H1 (cell line): ENCODE measurements around the gene TMEM187. TPM values are rescaled to one million over a fixed set of nuclear protein-coding genes. Genes with fewer than 3 reads are reported as not detected.

Source experiments
- CTCF ChIA-PET: fragments of 300-600 bp; sonication (Branson Sonifier 250); formaldehyde crosslinking; loops from one replicate; lab custom pipeline; 2021; ENCODE audit not compliant: partially characterized antibody; lab: Charles Lee
- POLR2A ChIA-PET: fragments of 300-600 bp; sonication (Branson Sonifier 250); formaldehyde crosslinking; loops from one replicate; lab custom pipeline; 2021; ENCODE audit warnings: inconsistent platforms; ENCODE audit not compliant: partially characterized antibody; lab: Charles Lee
- DNase-seq, 2 experiments: peaks; one replicate each; pipeline versions ENCODE4 v3.0.0 to v3.0.0-alpha.2; 2010 to 2022; ENCODE audit warnings: low spot score in 2 of 2, low read depth in 1 of 2, mixed read lengths in 1 of 2
- FAIRE-seq: peaks from 2 replicates; lab custom pipeline; 2011; peaks lifted over from hg19 to GRCh38; lab: Jason Lieb, UNC
- H2AFZ ChIP-seq: 2 replicates; pipeline ENCODE4 v1.8.1; 2012; ENCODE audit warnings: low read length, inconsistent platforms
- H2AK5ac ChIP-seq: 2 replicates; pipeline ENCODE4 v1.6.1; 2013; ENCODE audit warnings: low read depth, low read length
- H2BK120ac ChIP-seq: replicated peaks from 2 replicates; pipeline ENCODE3; 2013; ENCODE audit warnings: low read depth, low read length, inconsistent platforms
- H2BK12ac ChIP-seq: 2 replicates; pipeline ENCODE4 v1.6.1; 2013; ENCODE audit warnings: low read depth, low read length
- H2BK15ac ChIP-seq: 2 replicates; pipeline ENCODE4 v1.6.1; 2013; ENCODE audit warnings: low read length
- H2BK20ac ChIP-seq: 2 replicates; pipeline ENCODE4 v1.6.1; 2013; ENCODE audit warnings: low read length
- H2BK5ac ChIP-seq: 2 replicates; pipeline ENCODE4 v1.6.1; 2013; ENCODE audit warnings: low read depth, low read length
- H3K14ac ChIP-seq: 2 replicates; pipeline ENCODE4 v1.6.1; 2013; ENCODE audit warnings: inconsistent platforms; ENCODE audit not compliant: insufficient read length
- H3K18ac ChIP-seq: 2 replicates; pipeline ENCODE4 v1.6.1; 2013; ENCODE audit warnings: low read length; ENCODE audit errors: extremely low read depth
- H3K23ac ChIP-seq: 2 replicates; pipeline ENCODE4 v1.6.1; 2013; ENCODE audit warnings: inconsistent platforms; ENCODE audit not compliant: insufficient read length
- H3K23me2 ChIP-seq: 2 replicates; pipeline ENCODE4 v1.6.1; 2013; ENCODE audit warnings: low read depth, low read length
- H3K27ac ChIP-seq: 2 replicates; pipeline ENCODE4 v1.6.1; 2011; ENCODE audit warnings: low read depth, low read length, inconsistent platforms
- H3K27me3 ChIP-seq, 4 experiments: replicated peaks in 1 of 4; 1 replicate in 1 of 4; 2 replicates in 3 of 4; pipeline versions ENCODE4 v1.6.1 to v1.8.1; 2011 to 2013; ENCODE audit warnings: low read length in 3 of 4, mild to moderate bottlenecking in 3 of 4, inconsistent platforms in 2 of 4, mixed read lengths in 2 of 4, moderate library complexity in 1 of 4; ENCODE audit not compliant: control insufficient read depth in 3 of 4, insufficient read depth in 3 of 4; ENCODE audit errors: extremely low read depth in 1 of 4
- H3K36me3 ChIP-seq, 4 experiments: 2 replicates each; pipeline versions ENCODE4 v1.6.1 to v1.8.1; 2011 to 2013; ENCODE audit warnings: mild to moderate bottlenecking in 4 of 4, low read length in 3 of 4, moderate library complexity in 2 of 4, control low read depth in 1 of 4, inconsistent platforms in 1 of 4; ENCODE audit not compliant: insufficient read depth in 4 of 4, control insufficient read depth in 2 of 4
- H3K4ac ChIP-seq: replicated peaks from 2 replicates; pipeline ENCODE3; 2013; ENCODE audit warnings: low read length, low read depth, mixed read lengths, inconsistent platforms; ENCODE audit not compliant: insufficient read length
- H3K4me1 ChIP-seq, 4 experiments: replicated peaks in 1 of 4; 1 replicate in 1 of 4; 2 replicates in 3 of 4; pipeline versions ENCODE4 v1.6.1 to v1.8.1; 2011 to 2013; ENCODE audit warnings: low read length in 3 of 4, inconsistent platforms in 2 of 4, mixed read lengths in 1 of 4; ENCODE audit not compliant: insufficient read depth in 4 of 4, control insufficient read depth in 3 of 4
- H3K4me2 ChIP-seq, 2 experiments: 2 replicates each; pipeline versions ENCODE4 v1.6.1 to v1.8.1; 2011 to 2013; ENCODE audit warnings: low read depth in 2 of 2, low read length in 2 of 2, control low read depth in 1 of 2, inconsistent platforms in 1 of 2, mild to moderate bottlenecking in 1 of 2; ENCODE audit not compliant: insufficient read depth in 1 of 2
- H3K4me3 ChIP-seq, 4 experiments: fragments of 200-600, 300-600 bp in 1 of 4; sonication (generic), shearing (Covaris generic), sonication (Bioruptor Twin) in 1 of 4; 2 replicates each; pipeline versions ENCODE4 v1.5.1 to v1.8.1; 2011 to 2016; ENCODE audit warnings: low read length in 4 of 4, low read depth in 3 of 4, control low read depth in 2 of 4, inconsistent platforms in 2 of 4, mild to moderate bottlenecking in 2 of 4, mixed read lengths in 1 of 4, moderate library complexity in 1 of 4; ENCODE audit not compliant: insufficient read depth in 2 of 4; ENCODE audit errors: extremely low read depth in 1 of 4
- H3K56ac ChIP-seq: replicated peaks from 2 replicates; pipeline ENCODE3; 2013; ENCODE audit warnings: low read depth, mild to moderate bottlenecking, mixed read lengths, low read length, inconsistent platforms; ENCODE audit not compliant: insufficient read length
- H3K79me1 ChIP-seq: 2 replicates; pipeline ENCODE4 v1.6.1; 2013; ENCODE audit warnings: low read depth, low read length, control low read depth
- H3K79me2 ChIP-seq, 2 experiments: 2 replicates each; pipeline versions ENCODE4 v1.6.1 to v1.8.1; 2012 to 2013; ENCODE audit warnings: low read length in 2 of 2, mild to moderate bottlenecking in 2 of 2, inconsistent platforms in 1 of 2; ENCODE audit not compliant: insufficient read depth in 2 of 2, control insufficient read depth in 1 of 2
- H3K9ac ChIP-seq, 4 experiments: replicated peaks in 1 of 4; 1 replicate in 1 of 4; 2 replicates in 3 of 4; pipeline versions ENCODE4 v1.6.1 to v1.8.1; 2011 to 2013; ENCODE audit warnings: low read depth in 3 of 4, low read length in 3 of 4, control low read depth in 2 of 4, mild to moderate bottlenecking in 2 of 4, moderate library complexity in 2 of 4, inconsistent platforms in 1 of 4; ENCODE audit errors: extremely low read depth in 1 of 4
- H3K9me3 ChIP-seq, 2 experiments: 2 replicates each; pipeline versions ENCODE4 v1.6.1 to v1.8.1; 2012 to 2013; ENCODE audit warnings: mild to moderate bottlenecking in 2 of 2, moderate library complexity in 2 of 2, control low read depth in 1 of 2, inconsistent platforms in 1 of 2, low read depth in 1 of 2, low read length in 1 of 2, mixed read lengths in 1 of 2; ENCODE audit not compliant: insufficient read depth in 2 of 2
- H4K20me1 ChIP-seq, 2 experiments: replicated peaks in 1 of 2; 2 replicates each; pipeline versions ENCODE3 to v1.8.1; 2011 to 2013; ENCODE audit warnings: inconsistent platforms in 2 of 2, low read length in 2 of 2, mild to moderate bottlenecking in 1 of 2; ENCODE audit not compliant: insufficient read depth in 2 of 2, control insufficient read depth in 1 of 2
- H4K5ac ChIP-seq: 2 replicates; pipeline ENCODE4 v1.6.1; 2013; ENCODE audit warnings: low read length, low read depth, mixed read lengths, inconsistent platforms; ENCODE audit not compliant: insufficient read length
- H4K8ac ChIP-seq: 2 replicates; pipeline ENCODE4 v1.8.0; 2013; ENCODE audit warnings: mild to moderate bottlenecking, moderate library complexity, low read length, inconsistent platforms; ENCODE audit not compliant: insufficient read depth; ENCODE audit errors: extremely low read depth
- H4K91ac ChIP-seq: replicated peaks from 2 replicates; pipeline ENCODE3; 2013; ENCODE audit warnings: low read length, mixed read lengths, inconsistent platforms; ENCODE audit not compliant: insufficient read length
- BCL11A ChIP-seq, 2 experiments: IDR thresholded peaks; one replicate each; pipeline ENCODE4 v1.6.1; 2011; ENCODE audit warnings: low read depth in 2 of 2, low read length in 2 of 2, mild to moderate bottlenecking in 2 of 2
- BRCA1 ChIP-seq: IDR thresholded peaks from 2 replicates; pipeline ENCODE4 v1.6.1; 2012; ENCODE audit warnings: low read depth, low read length, improper control_type of control experiment
- CBX8 ChIP-seq: fragments of 300-800, 300-1000 bp; sonication (generic); IDR thresholded peaks from 2 replicates; pipeline ENCODE4 v1.7.1; 2016; ENCODE audit warnings: low read depth, low read length, borderline replicate concordance
- CTBP2 ChIP-seq: IDR thresholded peaks from 2 replicates; pipeline ENCODE4 v1.7.0; 2011; ENCODE audit warnings: borderline replicate concordance, mild to moderate bottlenecking, moderate library complexity, mixed read lengths, low read length; ENCODE audit not compliant: insufficient read depth, insufficient read length
- EZH2 ChIP-seq: fragments of 200-600 bp; sonication (generic); IDR thresholded peaks from 2 replicates; pipeline ENCODE4 v1.7.1; 2012; ENCODE audit warnings: low read depth, mild to moderate bottlenecking, moderate library complexity, low read length, inconsistent platforms; ENCODE audit not compliant: severe bottlenecking
- KDM4A ChIP-seq: IDR thresholded peaks from one replicate; pipeline ENCODE4 v1.7.1; 2012; ENCODE audit warnings: low read depth, mild to moderate bottlenecking, moderate library complexity, low read length, inconsistent platforms; ENCODE audit not compliant: severe bottlenecking
- MAX ChIP-seq: IDR thresholded peaks from 2 replicates; pipeline ENCODE4 v1.6.1; 2012; ENCODE audit warnings: inconsistent platforms
- POLR2A ChIP-seq, 2 experiments: IDR thresholded peaks; 1 replicate in 1 of 2; 2 replicates in 1 of 2; pipeline ENCODE4 v1.6.1; 2011; ENCODE audit warnings: low read depth in 2 of 2, low read length in 2 of 2, mild to moderate bottlenecking in 2 of 2; ENCODE audit errors: control extremely low read depth in 1 of 2
- SIRT6 ChIP-seq: IDR thresholded peaks from one replicate; pipeline ENCODE4 v1.7.1; 2012; ENCODE audit warnings: low read length, inconsistent platforms
- SIX5 ChIP-seq: IDR thresholded peaks from 2 replicates; pipeline ENCODE4 v1.6.1; 2011; ENCODE audit warnings: mild to moderate bottlenecking, low read depth, low read length
- SUZ12 ChIP-seq: fragments of 200-600 bp; sonication (generic); IDR thresholded peaks from 2 replicates; pipeline ENCODE4 v1.6.1; 2012; ENCODE audit warnings: mild to moderate bottlenecking, inconsistent platforms, low read length, moderate library complexity, mixed read lengths
- YY1 ChIP-seq: IDR thresholded peaks from 2 replicates; pipeline ENCODE4 v1.6.1; 2011; ENCODE audit warnings: low read depth, mild to moderate bottlenecking, low read length
- WGBS, 2 experiments: shearing (Covaris generic) in 1 of 2; methylation state at CpG; one replicate each; pipeline versions ENCODE4 v1.1.6 to v1.1.7; 2013 to 2015; ENCODE audit warnings: low lambda C conversion rate in 2 of 2, mixed read lengths in 2 of 2, inconsistent platforms in 1 of 2, low coverage in 1 of 2, missing lambda C conversion rate in 1 of 2; ENCODE audit not compliant: insufficient replicate concordance in 2 of 2, insufficient coverage in 1 of 2, insufficient read length in 1 of 2; ENCODE audit errors: extremely low coverage in 1 of 2, missing lambda C conversion rate in 1 of 2; 5-methylcytosine and 5-hydroxymethylcytosine counted together
- polyA plus RNA-seq, 7 experiments: library from polyadenylated mRNA; depleted of rRNA in 3 of 7; stranded (reverse) in 5 of 7; unstranded in 2 of 7; fragments of >200 nt in 5 of 7; fragments of 200-250 nt in 2 of 7; gene quantifications; 1 replicate in 5 of 7; 2 replicates in 1 of 7; 4 replicates in 1 of 7; pipeline versions ENCODE4 v1.2.1 to v1.2.3, GENCODE V29; 2011 to 2013; ENCODE audit warnings: missing spikeins in 2 of 7, mixed read lengths in 2 of 7
- total RNA-seq: library from RNA; stranded (reverse); fragmentation: NEBNext Ultra II Directional; extraction: Animal tissue kit (Norgen Biotek cat#: 25700); gene quantifications from 2 replicates; pipeline ENCODE4 v1.2.1, GENCODE V29; 2021

TMEM187 gene
- total and polyA plus RNA-seq, 2 of the 8 experiments (the other 6 are each of a cell fraction or from before 2014, with no cell fraction given) = 5.0 to 14.5 TPM

DNA sequence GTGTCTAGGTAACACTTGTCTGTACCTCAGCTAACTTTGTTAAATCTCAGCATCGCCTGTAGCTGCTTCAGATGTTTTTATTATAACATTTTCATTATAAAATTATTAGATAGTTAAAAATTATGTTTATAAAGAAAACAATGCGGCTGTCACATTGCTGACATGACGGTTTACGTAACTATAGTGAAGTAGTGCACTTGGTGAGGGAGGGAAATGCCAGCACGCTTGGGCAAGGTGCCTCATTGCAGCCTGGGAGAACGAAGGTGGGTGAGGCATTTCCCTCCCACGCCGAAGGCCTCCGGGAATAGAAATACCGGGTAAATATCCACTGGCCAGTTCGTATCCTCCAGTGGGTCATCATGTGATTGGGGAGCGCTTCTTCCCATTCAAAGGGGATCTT lies 15.9 kb downstream of the TMEM187 start:
- Histone ChIP-seq H3K79me2 (no peaks in the 10 kb centered on the region), H3K79me1 (no peaks in the 10 kb centered on the region), H2BK15ac (no peak overlapping the region), H2BK5ac (no peak overlapping the region), H4K8ac (no peak overlapping the region), H3K18ac (no peak overlapping the region), H3K9ac (no peak overlapping the region), H4K91ac (no peak overlapping the region), H3K4me2 (no peak overlapping the region), H2BK20ac (no peak overlapping the region), H3K27me3 (no peaks in the 10 kb centered on the region), H3K23ac (no peak overlapping the region), H2AFZ (no peak overlapping the region), H3K9me3 (no peaks in the 10 kb centered on the region), H2BK12ac (no peak overlapping the region), H3K4me1 (no peaks in the 10 kb centered on the region), H3K36me3 (no peaks in the 10 kb centered on the region)
- POLR2A ChIA-PET = no interaction called here
- 91% methylated on average over 7 of the region's 12 CpGs; no CpG with 5 or more reads in 1 of the 2 experiments for WGBS, 2 experiments
- no peak for DNase-seq
- TF ChIP-seq CTBP2 (no peak), EZH2 (no peak), SIX5 (no peak), SUZ12 (no peak), KDM4A (no peak), BRCA1 (no peak), CBX8 (no peak), SIRT6 (no peak), BCL11A (IDR thresholded peaks at IDR 0.05; ENCODE audit: low read depth in 2 of 2, low read length in 2 of 2) (no peak), POLR2A (IDR thresholded peaks at IDR 0.05; ENCODE audit: control extremely low read depth in 1 of 2, low read depth in 2 of 2, low read length in 2 of 2) (no peak), YY1 (no peak), MAX (no peak)
- TF ChIP-seq, all 59 proteins: peak for 0
- no peak overlapping the region for H3K14ac ChIP-seq
- no peak overlapping the region for H3K4me3 ChIP-seq
- CTCF ChIA-PET = no interaction called here
- H2BK120ac ChIP-seq = no peak overlapping the region
- FAIRE-seq = no peak
- no peaks in the 10 kb centered on the region for H4K20me1 ChIP-seq
- H2AK5ac ChIP-seq = no peak overlapping the region
- H3K23me2 ChIP-seq = no peaks in the 10 kb centered on the region
- H4K5ac ChIP-seq = no peak overlapping the region
- no peak overlapping the region for H3K56ac ChIP-seq
- no peak overlapping the region for H3K27ac ChIP-seq
- no peak overlapping the region for H3K4ac ChIP-seq
